ENCODE results near the gene NCOA6. TPM values are rescaled to one million over a fixed set of nuclear protein-coding genes. Genes with fewer than 3 reads are reported as not detected.

Gene NCOA6
- total RNA-seq, 1 experiment from 2014 or later: 9.8 TPM

- peaks cover 24% of the 10 kb centered on the region for H3K4me1 ChIP-seq (ENCODE audit: insufficient read depth, low read length)
- H3K36me3 ChIP-seq (ENCODE audit: low read depth, low read length): no peaks in the 10 kb centered on the region
- ChIA-PET CTCF (interaction anchor here (0.6 to 1.4 kb wide), 5 partner anchors 40 to 152 kb away, joined by 3 to 10 read pairs (median 4); no protein-coding TSS in a partner anchor), POLR2A (ENCODE audit: unreplicated experiment) (interaction anchor here (0.7 kb wide), 1 partner anchor 126 kb away, joined by 5 read pairs; no protein-coding TSS in a partner anchor)
- H4K20me1 ChIP-seq (ENCODE audit: low read length): no peaks in the 10 kb centered on the region
- no peaks in the 10 kb centered on the region for H3K9me3 ChIP-seq (ENCODE audit: low read length)
- no peaks in the 10 kb centered on the region for H3F3A ChIP-seq (ENCODE audit: low read length, unreplicated experiment)
- H3K79me2 ChIP-seq (ENCODE audit: low read length): no peaks in the 10 kb centered on the region
- ATAC-seq (peak; percentile 4; the same call in 1 of the 2 replicates), DNase-seq (peak; percentile 56)
- H3K9ac ChIP-seq (ENCODE audit: low read length): no peak overlapping the region
- TF ChIP-seq EZH2 (IDR thresholded peaks at IDR 0.05; ENCODE audit: low read length, unreplicated experiment) (no peak), CTCF (conservative IDR thresholded peaks at IDR 0.05; ENCODE audit: low read depth, low read length) (0 out of 2 replicates have a peak, but pooled peaks have one; percentile 9)
- no peaks in the 10 kb centered on the region for H3K9me2 ChIP-seq (replicated peaks; ENCODE audit: low read length)
- intact Hi-C loops (cut with micrococcal nuclease): no loop called here
- H3K27me3 ChIP-seq (ENCODE audit: low read length): no peaks in the 10 kb centered on the region
- no peak overlapping the region for H3K27ac ChIP-seq (ENCODE audit: low read length)
- BruUV-seq (replicated peaks): no TSS peak
- H3K4me2 ChIP-seq (ENCODE audit: low read length): peak overlapping the region; percentile 100
- no peak overlapping the region for H3K4me3 ChIP-seq (ENCODE audit: low read length)
- H2AFZ ChIP-seq (ENCODE audit: low read length): no peak overlapping the region
These were observed 119.8 kb downstream of the NCOA6 start for GRCh38 chr20:34705397-34706301.

- DNase-seq (no peak), ATAC-seq (no peak)
- Histone ChIP-seq H3F3A (ENCODE audit: low read length, unreplicated experiment) (no peaks in the 10 kb centered on the region), H3K9me3 (ENCODE audit: low read length) (no peaks in the 10 kb centered on the region), H3K4me1 (ENCODE audit: insufficient read depth, low read length) (peaks cover 20% of the 10 kb centered on the region), H2AFZ (ENCODE audit: low read length) (peak overlapping the region; percentile 97; the same call in 1 of the 2 replicates), H3K36me3 (ENCODE audit: low read depth, low read length) (no peaks in the 10 kb centered on the region), H3K9ac (ENCODE audit: low read length) (0 out of 2 replicates have a peak overlapping the region, but pooled peaks have one; percentile 58), H3K27me3 (ENCODE audit: low read length) (no peaks in the 10 kb centered on the region), H3K9me2 (replicated peaks; ENCODE audit: low read length) (no peaks in the 10 kb centered on the region), H3K4me3 (ENCODE audit: low read length) (peak overlapping the region; percentile 85; the same call in 1 of the 2 replicates), H4K20me1 (ENCODE audit: low read length) (no peaks in the 10 kb centered on the region), H3K27ac (ENCODE audit: low read length) (no peak overlapping the region), H3K79me2 (ENCODE audit: low read length) (no peaks in the 10 kb centered on the region), H3K4me2 (ENCODE audit: low read length) (peak overlapping the region; percentile 100)
- TSS peak; percentile 67 for BruUV-seq (replicated peaks)
- intact Hi-C loops (cut with micrococcal nuclease): no loop called here
- ChIA-PET CTCF (interaction anchor here (0.6 to 1.4 kb wide), 3 partner anchors 121 to 152 kb away, joined by 3 to 10 read pairs (median 4); no protein-coding TSS in a partner anchor), POLR2A (ENCODE audit: unreplicated experiment) (no interaction called here)
- TF ChIP-seq EZH2 (IDR thresholded peaks at IDR 0.05; ENCODE audit: low read length, unreplicated experiment): no peak
- TF ChIP-seq EZH2phosphoT487 (IDR thresholded peaks at IDR 0.05; ENCODE audit: borderline replicate concordance, low read length): no peak
- TF ChIP-seq CTCF (conservative IDR thresholded peaks at IDR 0.05; ENCODE audit: low read depth, low read length): no peak
These were observed 120.4 kb downstream of the NCOA6 start for GRCh38 chr20:34705008-34705396.

Data from PC-3 (cell line).